ENCODE data around the gene AP1G2.

GRCh38 chr14:23573384-23574015 lies 5.9 kb upstream of the AP1G2 start:
- TF ChIP-seq CTCF (IDR thresholded peaks at IDR 0.05): no peak
- TF ChIP-seq POLR2A (IDR thresholded peaks at IDR 0.05): no peak
